NCI-H2081 treated with DMSO at 0.1 percent for 48 hours (cell line): Measurements from ENCODE around the gene MUC13.

Experiments used
- DNase-seq: peaks from one replicate; lab custom pipeline; 2025; lab: John Stamatoyannopoulos, UW

The MUC13 gene

DNA sequence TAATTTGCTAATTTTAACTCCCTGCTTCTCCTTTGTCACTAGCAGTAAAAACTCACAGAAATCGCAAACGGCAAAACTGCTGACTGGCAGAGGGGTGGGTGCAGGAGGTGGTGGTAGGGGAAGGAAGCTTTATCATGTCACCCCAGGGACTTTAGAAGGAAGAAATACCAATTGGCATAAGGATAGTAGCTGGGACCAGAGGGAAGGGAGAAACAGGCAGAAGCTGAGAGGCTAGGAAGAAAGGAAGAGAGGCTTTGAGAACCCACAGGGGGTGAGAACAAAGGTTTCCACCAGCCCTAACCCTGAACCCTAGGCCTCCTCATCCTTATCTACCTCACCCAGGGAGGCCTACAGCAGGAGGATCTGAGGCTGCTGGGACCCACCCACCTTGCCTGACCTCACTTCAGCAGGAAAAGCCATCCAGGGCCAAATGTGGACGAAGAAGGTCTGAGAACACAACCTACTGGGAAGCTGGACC lies 58.1 kb downstream of the MUC13 start:
- DNase-seq: no peak

DNA sequence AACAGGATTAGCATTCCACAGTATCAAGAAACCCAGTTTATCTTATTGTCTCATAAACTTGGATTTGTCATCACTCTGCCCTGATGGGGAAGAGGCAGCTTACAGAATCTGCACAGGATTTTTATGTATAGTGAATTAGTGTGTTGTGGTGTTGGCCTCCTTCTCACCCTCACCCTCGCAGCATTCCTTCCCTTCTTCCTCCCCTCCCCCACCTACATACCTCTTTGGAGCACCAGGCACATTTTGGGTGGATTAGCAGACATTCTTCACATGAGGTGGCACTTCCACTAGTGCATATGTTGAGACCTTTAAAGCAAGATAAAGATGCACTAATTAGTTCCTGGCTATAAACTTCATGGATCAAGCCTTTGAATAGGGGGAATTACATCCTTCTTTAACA lies 61.3 kb downstream of the MUC13 start:
- DNase-seq: no peak

DNA sequence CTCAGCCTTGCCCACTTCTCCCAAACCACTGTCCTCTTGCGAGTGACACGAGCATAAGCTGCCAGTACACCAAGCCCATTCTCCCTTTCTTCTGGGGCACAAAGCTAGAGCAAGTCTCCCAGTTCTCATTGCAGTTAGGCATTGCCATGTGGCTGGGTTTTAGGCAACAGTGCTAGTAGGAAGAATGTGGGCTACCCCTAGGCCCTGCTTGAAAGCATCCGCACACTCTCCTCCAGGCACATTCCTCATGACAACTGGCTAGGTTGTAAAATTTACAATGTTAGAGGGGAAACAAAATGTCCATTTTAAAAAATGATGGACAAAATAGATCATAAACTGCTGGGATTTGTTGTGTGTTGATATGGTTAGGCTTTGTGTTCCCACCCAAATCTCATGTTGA lies 67.0 kb downstream of the MUC13 start:
- no peak for DNase-seq

DNA sequence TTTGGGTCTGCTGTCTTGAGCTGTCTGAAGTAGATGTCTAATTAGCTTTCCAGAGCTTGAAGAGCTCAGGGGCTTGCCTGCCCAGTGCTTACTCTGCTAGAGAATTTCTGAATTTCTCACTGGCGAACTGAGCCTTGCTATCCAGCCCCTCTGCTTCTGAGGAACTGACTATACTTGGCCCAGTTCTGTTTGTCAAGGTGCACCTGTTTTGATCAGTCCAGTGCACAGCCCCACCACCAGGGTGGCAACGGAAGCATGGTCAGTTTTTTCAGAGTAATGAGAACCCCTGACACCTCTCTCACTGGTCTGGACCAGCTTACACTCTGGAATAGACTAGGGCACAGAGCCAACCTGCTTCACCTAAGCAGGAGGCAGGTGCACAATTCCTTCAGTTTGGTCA lies 72.5 kb downstream of the MUC13 start:
- no peak for DNase-seq

DNA sequence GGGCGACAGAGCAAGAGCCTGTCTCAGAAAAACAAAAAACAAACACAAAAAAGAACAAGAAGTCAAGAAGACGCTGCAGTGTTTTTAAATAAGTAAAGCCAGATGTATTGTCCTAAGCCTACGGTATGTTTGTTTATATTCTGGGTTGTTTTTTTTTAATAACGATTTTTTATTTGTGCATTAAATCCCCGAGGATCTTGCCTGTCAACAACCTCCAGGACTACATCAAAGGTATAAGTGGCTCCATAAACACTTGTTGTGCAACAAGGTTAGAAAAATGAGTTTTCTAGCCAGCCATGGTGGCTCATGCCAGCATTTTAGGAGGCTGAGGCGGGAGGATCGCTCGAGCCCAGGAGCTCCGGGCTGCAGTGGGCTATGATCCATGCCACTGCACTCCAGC lies 73.5 kb downstream of the MUC13 start:
- DNase-seq: no peak

DNA sequence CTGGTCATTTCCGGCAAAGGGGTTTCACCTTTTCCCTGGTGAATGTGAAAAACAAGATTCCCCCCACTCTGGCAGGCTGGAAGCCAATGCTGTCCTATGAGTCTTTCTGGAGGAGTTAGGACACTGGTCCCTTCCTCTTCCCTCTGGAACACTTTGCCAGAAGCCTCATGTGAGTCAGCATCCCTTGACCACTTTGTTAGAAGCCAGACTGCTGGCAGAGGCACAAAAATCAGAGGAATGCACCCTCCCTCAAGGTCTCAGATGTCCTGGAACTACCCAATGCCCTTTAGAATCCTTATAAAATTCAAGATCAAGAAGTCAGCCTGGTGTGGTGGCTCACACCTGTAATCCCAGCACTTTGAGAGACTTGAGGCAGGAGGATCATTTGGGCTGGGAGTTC lies 74.0 kb downstream of the MUC13 start:
- DNase-seq: no peak

DNA sequence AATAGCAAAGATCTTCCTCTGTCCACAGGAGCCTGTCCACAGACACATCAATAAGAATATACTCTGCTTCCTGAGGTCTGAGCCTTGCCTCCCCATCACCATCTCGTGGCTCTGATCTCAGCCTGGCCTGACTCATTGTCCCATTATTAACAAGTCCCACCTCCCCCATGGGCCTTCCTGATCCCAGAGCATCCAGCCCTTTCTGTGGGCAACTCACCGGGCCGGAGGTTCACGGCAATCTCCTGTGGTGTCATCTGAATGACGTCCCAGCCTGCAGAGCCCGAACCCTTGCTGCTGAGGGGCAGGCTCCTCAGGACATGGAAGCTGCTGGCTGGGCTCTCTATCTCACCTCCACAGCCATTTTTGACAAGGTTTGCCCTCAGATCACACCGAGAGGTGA lies 75.5 kb downstream of the MUC13 start:
- no peak for DNase-seq

DNA sequence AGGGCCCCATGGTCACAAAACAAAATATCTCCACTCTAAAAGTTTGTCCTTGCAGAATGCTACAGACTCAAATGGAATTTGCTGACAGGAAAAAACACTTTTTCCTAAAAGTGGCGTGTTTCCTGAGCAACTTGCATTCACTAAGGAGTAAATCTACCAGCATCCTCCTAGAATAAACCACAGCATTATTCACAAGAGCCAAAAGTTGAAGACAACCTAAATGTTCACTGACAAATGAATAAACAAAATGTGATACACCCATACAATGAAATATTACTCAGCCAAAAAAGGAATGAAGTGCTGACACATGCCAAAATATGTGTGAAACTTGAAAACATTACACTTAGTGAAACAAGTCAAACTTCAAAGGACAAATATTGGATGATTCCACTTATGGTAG lies 76.3 kb downstream of the MUC13 start:
- no peak for DNase-seq

DNA sequence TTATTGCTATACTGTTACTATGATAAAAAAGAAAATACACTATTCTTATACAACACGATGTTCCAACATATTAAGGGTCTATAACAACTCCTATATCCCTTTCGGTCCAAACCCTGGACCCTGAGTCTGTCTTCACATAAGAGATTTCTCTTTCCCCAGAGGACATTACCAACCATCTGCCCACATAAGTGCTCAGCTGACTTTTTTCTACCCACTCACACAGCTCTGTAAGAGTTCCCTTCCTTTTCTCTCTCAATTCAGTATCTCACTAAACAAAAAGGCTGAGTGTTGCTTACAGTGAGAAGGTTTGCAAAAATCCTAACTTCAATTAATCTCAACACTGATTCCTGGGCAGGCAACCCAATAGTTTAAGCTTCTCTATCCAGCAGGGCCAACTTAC lies 77.9 kb downstream of the MUC13 start:
- DNase-seq: no peak
